ENCODE results near the gene ELAC2. TPM values are rescaled to one million over a fixed set of nuclear protein-coding genes. Genes with fewer than 3 reads are reported as not detected.

Gene ELAC2
- total and polyA plus RNA-seq, 2 of the 8 experiments (the other 6 are each of a cell fraction or from before 2014, with no cell fraction given) = 91.6 to 127 TPM

GRCh38 chr17:13065032-13065431, 47.2 kb upstream of the ELAC2 start (continued):
- no peak for TF ChIP-seq MAFK (IDR thresholded peaks at IDR 0.05; ENCODE audit: low read depth, low read length)
- no peak for TF ChIP-seq CBX5 (IDR thresholded peaks at IDR 0.05; ENCODE audit: low read depth, low read length)

Measured in H1 (cell line).